GM23248 (cell line): Measurements from ENCODE around the gene DKC1.

ENCODE experiments used
- EZH2 ChIP-seq: fragments of 200-600 bp; sonication (generic); IDR thresholded peaks from 2 replicates; pipeline ENCODE4 v1.6.1; 2018; ENCODE audit warnings: antibody characterized with exemption, mild to moderate bottlenecking; ENCODE audit not compliant: insufficient read depth, poor library complexity, severe bottlenecking
- EZH2phosphoT487 ChIP-seq: fragments of 200-600 bp; sonication (generic); IDR thresholded peaks from 2 replicates; pipeline ENCODE4 v1.6.1; 2018; ENCODE audit warnings: antibody characterized with exemption, moderate library complexity, mild to moderate bottlenecking, low read depth; ENCODE audit not compliant: insufficient read depth

- no peak for TF ChIP-seq EZH2
- no peak for TF ChIP-seq EZH2phosphoT487
These were observed 40.3 kb downstream of the DKC1 start for GRCh38 chrX:154802947-154803346.
